GM18520 (cell line): ENCODE results near the gene CHMP6.

Source experiments
- ATAC-seq: cut with Tn5 transposase; IDR thresholded peaks from one replicate; pipeline ENCODE4 v1.9.1; 2021; ENCODE audit not compliant: unreplicated experiment

Gene CHMP6

GRCh38 chr17:80992077-80992947 is 671 bp downstream of the CHMP6 start:
- ATAC-seq: peak; percentile 19

- no peak for ATAC-seq
Measured at GRCh38 chr17:80992948-80993624, 1.4 kb downstream of the CHMP6 start.

DNA sequence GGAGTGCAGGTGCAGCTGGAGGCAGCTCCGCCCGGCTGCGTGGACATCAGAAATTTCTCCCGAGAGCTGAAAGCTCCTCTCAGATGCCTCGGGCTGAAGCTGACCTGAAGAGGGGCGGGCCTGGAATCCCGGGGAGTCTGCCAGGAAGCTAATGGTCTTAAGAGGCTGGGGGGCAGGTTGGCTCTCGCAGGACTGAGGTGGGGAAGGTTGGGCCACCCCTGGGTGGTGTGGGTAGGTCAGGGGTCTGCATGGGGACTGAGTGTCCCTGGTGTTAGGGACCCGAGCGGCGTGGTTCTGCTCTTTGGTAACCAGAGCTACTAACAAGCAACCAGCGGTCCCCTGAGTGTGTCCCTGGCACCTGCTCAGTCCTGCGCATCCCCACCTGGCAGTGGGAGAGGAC is 3.5 kb downstream of the CHMP6 start:
- no peak for ATAC-seq

- no peak for ATAC-seq
Measured at GRCh38 chr17:80996422-80997305, 5.0 kb downstream of the CHMP6 start.

DNA sequence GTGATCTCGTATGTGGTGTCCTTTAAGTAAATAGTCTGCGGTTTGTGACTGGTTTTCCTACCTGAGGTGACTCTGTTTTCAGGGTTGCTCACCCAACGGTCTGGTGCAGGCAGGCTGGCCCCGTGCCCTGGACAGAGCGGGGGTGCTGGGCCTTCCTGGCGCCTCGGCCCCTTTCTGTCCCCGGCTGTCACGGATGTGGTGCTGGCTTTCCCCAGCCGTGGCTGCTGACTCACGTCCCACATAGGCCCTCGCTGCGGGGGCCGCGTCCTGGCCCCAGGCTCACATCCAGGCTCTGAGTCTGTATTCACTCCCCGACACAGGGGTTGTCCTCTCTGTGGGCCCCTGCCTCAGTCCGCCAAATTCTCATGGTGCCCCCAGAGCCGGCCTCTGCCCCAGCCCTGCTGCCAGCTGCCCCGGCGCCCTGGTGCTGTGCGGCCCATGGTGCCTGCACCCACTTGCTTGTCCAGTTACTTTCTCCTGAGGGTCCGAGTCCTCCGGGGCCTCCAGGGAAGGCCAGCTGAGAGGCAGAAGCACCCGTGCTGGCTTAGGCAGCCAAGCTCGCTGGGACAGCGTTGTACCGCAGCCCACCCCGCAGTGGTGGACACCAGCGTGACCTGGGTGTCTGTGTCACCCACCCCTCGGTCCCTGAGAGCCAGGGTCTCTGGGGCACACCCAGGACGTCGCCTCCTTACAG is 5.9 kb downstream of the CHMP6 start:
- ATAC-seq: no peak

DNA sequence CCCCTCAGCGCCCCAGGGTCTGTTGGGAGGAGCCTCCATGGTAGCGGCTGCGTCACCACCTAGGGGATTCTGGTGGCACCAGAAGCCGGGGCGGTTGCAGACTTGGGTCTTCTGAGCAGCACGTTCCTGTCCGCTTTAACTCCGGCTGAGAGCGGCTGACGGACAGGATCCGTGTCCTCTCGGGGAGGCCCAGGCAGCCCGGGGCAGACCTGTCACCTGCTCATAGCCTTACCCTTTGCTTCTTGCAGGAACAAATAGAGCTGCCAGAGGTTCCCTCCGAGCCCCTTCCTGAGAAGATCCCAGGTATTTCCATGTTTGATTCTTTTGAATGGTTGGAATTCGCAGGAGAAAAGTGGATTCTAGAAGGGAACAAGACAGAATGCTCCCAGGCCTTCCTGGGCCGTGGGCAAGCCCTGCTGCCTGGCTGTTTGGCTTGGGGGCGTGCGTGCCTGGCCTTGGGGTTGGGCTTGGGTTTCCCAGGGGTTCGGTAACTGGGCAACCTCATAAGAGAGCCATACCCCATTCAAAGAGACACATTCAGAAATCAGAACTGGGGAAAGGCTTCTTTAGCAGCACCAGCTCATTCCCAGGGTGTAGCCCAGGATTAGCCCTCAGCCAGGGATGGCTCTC is 6.6 kb downstream of the CHMP6 start:
- no peak for ATAC-seq

DNA sequence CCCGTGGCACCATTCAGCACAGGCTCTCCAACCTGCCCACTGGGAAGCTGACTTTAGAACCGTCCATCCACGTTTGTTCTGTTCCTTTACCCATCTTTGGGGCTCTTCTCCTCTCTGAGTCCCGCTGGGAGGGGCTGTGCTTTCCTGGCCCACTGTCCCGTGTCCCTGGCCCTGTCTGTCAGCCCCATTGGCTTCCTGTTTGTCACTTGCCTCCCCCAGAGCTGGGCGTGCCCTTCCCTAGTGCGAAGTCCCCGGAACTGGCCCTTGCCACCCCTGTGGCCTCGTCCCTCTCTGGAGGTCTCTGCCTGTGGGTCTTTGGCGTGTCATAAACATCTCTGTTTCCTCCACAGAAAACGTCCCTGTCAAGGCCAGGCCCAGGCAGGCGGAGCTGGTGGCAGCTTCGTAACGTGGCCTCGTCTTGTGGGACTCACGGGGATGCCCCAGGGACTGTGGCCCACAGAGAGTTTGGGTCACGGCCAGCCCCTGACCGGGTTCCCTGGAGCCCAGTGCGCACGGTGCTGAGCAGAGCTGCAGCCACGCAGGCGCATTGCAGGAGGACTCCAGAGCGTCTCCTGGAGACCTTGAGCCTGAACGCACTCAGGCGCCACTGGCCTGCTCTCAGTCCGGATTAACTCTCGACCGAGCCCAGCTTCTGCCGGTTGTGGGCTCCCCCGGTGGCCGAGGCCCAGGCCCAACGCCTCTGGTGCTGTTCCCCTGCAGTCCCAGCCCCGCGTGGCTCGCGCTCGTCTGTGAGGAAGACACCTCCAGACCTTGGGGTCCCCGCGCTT is 7.3 kb downstream of the CHMP6 start:
- ATAC-seq: no peak

DNA sequence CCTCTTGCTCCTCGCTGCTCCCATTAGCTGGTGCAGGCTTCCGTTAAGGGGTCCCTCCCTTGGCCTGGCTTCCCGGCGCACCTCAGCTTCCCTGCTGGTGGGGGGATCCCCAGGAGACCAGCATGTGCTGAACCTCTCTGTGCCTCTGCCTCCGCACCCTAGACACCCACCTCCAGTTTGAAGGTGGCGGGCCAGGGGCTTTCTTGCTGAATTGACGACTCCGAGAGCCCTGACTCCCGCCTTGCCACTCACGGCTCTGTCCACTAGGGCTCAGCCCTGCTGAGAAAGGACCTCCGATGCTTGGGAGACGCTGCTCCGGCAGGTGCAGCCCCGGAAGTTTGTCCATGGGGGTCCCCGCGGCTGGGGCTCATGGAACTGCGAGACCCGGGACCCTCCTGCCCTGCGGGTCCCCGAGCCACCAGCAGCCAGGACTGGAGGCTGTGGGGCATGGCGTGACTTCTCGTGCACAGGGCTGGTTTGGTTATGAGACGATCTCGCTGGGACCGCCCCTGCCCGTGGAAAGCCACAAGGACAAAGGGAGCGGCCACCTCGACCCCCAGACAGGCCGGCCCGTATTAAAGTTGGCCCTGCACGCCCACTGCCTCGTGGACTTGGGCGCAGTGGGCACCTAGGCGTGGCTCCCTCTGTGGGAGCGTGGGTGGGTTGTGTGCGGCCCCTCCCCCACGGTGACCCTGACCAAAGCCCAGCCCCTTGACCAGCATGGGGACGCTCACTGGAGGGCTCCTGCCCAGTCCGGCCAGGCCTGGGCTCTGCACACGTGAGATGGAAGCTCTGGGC is 8.1 kb downstream of the CHMP6 start:
- no peak for ATAC-seq

GRCh38 chr17:81000334-81000630 is 8.6 kb downstream of the CHMP6 start:
- no peak for ATAC-seq

DNA sequence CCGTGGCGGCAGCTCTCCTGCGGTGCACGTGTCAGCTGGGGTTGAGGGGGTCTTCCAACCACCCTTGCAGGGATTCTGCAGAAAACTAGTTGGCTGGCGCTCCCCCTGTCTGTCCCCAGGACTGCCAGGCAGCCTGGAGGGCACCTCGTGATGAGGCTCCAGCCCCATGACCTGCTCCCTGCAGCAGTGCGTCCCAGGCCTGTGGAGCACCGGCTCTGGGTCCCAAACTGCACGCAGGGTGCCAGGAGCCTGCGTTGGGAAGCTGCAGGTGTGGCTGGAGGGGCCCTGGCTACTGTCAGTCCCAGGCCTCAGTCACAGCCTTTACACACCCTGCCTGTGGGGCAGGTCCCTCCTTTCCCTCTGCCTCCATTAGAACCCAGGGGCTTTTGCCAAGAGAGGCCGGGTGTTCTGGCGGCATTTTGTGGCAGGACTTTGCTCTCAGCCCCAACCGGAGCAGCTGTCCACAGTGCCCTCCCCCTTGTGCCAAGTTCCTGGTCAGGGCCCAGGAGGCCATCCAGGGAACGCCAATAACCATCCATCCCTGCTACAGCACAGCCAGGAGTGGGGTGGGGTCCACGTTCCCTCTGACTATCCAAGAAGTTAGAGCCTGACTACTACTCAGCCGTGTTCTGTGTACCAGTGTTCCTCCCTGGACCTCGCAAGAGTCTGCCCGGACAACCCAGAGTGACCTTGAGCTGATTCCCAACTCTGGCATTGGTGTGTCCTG is 9.2 kb downstream of the CHMP6 start:
- ATAC-seq: no peak

DNA sequence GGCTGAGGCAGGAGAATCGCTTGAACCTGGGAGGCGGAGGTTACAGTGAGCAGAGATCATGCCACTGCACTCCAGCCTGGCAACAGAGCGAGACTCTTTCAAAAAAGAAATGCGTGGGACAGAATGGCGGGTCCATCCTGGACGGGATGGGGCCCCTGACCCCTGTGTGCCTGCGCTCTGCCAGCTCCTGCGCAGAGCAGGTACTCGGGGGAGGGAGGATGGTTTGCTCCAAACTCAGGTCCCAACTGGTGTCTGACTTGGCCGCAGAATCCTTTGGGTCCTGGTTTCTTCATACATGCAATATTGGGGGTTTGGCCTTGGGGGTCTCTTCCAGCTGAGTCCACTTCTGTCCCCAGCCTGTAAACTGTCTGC is 10.4 kb downstream of the CHMP6 start:
- no peak for ATAC-seq

DNA sequence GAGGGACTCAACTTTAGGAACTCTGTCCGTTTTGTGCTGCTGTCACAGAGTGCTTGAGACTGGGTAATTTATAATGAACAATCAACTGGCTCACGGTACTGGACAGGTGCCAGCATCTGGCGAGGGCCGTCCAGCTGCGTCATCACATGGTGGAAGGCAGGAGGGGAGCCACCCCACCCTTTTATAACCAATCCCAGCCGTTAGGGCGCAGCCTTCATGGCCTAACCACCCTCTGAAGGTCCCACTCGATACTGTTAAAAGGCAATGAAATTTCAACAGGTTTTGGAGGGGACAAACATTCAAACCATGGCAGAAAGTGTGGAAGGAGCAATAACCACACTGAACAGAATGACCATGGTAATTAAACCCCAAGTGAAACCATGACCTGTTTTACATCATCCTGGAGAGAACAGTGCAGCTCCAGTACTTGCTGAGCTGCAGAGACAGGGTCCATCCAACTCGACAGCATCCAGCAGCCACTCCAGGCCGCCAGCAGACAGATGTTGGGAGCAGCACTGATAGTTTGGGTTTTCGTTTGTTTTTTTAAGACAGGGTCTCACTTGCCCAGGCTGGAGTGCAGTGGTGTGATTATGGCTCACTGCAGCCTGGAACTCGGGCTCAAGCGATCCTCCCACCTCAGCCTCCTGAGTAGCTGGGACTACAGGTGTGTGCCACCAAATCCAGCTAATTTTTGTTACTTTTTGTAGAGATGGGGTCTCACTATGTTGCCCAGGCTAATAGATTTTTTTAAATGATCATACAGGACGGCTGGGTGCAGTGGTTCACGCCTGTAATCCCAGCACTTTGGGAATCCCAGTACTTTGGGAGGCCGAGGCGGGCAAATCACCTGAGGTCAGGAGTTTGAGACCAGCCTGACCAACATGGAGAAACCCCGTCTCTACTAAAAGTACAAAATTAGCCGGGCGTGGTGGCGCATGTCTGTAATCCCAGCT is 11.0 kb downstream of the CHMP6 start:
- no peak for ATAC-seq

DNA sequence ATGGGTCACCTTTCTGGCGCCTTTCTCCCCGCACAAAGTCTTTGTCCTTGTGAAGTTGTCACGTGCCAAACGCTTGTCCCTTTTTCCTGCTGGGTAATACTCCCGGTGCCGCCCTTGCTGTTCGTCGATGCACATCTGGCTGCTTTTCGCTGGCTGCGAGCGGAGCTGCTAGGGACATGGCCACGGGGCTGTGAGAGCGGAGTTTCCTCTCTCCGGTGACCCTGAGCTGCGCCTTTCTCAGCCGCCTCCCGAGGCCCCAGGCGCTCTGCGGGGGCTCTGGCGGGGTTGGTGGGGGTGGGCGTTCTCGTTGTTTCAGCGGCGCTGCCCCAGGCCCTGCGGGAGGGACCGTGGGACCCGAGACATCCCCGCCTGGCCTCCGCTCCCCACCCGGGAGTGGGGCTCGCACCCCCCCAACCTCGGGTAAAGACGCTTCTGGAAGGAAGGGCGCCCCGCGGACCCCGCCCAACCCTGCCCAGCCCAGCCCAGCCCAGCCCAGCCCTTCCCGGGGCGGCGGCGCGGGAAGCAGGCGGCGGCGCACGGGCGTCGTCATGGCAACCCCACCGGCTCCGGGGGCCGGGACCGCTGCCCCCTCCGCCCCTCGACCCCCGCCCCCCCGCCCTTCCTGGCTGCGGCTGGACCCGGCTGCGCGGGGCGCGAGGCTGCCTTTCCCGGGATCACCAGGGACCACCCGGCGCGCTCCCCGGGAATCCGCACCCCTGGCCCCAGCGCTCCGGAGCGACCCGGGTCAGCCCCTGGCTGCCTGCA is 12.3 kb downstream of the CHMP6 start:
- ATAC-seq: no peak

DNA sequence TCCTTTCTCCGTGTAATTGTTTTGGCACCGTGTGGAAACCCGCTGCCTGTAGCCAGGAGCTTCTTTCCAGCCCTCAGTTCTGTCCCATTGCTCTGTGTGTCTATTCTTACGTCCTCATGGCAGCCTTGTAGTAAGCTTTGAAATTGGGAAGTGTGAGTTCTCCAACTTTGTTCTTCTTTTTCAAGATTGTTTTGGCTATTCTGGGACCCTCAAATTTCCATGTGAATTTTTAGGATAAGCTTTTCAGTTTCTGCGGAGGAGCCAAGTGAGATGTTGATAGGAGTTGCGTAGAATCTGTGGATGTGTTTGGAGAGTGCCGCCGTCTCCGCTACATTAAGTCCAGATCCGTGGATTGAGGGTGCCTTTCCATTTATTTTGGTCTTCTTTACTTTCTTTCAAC is 15.2 kb downstream of the CHMP6 start:
- ATAC-seq: no peak

DNA sequence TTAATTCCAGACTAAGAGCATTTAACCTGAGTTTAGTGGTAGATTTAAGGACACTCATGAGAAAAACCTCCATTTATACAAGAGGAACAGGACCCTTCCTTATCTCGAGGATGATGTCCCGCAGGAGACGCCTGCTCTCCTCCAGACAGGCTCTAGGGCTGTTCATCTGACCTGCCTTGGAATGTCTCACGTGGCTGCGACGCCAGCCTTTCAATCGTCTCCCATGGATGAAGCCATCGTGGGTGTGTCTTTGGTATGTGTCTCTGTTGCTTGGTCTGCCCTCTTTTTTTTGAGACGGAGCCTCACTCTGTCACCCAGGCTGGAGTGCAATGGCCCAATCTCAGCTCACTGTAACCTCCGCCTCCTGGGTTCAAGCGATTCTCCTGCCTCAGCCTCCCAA is 16.5 kb downstream of the CHMP6 start:
- no peak for ATAC-seq

DNA sequence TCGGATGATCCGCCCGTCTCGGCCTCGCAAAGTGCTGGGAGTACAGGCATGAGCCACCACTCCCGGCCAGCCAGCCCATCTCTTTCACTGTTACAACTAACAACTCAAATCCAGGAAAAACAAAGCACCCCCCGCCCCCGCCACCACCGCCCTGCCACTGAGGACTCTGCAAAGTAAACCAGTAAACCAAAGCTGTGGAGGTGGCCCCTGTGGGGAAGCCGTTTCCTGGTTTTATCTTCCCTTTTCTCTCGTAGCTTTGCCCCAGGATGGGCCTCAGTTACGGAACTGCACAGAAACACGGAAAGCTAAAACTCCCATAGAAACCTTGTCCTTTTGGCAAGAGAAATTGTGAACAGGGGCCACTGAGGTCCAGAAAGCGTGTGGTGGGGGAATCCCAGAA is 17.5 kb downstream of the CHMP6 start:
- ATAC-seq: no peak

GRCh38 chr17:81010935-81011334 is 19.3 kb downstream of the CHMP6 start:
- no peak for ATAC-seq
